ENCODE measurements around the gene LMO7.
"Not testable (repeated sequence)": the region's sequence is repeated elsewhere in the genome, so short reads cannot be mapped to it uniquely, and the experiment has no call there.

The LMO7 gene

DNA sequence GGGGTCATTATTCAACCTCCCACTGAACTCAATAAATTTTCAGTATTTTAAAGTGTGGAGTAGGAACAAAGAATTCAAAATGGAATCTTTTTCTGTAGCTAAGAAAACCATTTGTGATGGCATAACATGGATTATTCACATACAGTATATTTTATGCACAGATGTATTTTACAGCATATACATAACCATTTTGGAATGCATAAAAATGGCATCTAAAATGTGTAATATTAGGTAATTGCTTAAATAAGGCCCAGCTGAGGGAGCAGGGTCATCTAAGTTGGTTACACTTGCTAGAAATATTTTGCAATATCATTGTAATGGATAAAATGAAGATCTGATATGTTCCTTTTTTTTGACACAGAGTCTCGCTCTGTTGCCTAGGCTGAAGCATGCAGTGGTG lies 146.9 kb downstream of the LMO7 start:
- DNase-seq: no peak

DNA sequence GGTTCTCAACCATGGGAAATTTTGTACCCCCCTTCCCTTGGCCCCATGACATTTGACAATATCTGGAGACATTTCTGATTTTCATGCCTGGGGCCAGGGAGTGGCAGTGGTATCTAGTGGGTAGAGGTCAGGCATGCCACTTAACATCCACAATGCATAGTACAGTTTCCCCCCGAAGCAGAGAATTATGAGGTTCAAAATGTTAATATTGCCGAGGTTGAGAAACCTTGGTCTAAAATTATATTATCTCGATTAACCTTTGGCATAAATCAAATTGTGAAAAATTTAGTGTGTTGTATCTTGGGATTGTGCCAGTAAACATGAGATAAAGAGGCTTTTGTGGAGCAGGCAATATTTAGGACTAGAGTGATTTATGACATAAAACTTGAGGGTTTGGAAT lies 147.9 kb downstream of the LMO7 start:
- no peak for DNase-seq

DNA sequence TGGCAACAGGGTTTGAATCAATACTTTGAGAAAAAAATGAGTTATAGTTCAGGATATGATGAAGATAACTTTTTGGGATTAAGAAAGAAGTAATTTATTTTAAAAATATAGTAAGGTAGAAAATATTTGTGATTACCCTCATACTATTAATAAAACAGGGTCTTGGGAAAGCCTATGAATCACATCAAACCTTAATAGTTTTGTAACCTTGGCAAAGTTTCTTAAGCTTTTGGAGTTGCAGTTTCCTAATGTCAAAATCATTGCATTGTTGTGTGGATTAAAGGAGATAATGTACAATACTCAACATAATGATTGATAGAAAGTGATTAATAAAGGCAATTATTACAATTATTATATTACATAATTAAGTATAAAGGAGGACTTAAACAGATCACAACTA lies 149.0 kb downstream of the LMO7 start:
- DNase-seq: no peak

DNA sequence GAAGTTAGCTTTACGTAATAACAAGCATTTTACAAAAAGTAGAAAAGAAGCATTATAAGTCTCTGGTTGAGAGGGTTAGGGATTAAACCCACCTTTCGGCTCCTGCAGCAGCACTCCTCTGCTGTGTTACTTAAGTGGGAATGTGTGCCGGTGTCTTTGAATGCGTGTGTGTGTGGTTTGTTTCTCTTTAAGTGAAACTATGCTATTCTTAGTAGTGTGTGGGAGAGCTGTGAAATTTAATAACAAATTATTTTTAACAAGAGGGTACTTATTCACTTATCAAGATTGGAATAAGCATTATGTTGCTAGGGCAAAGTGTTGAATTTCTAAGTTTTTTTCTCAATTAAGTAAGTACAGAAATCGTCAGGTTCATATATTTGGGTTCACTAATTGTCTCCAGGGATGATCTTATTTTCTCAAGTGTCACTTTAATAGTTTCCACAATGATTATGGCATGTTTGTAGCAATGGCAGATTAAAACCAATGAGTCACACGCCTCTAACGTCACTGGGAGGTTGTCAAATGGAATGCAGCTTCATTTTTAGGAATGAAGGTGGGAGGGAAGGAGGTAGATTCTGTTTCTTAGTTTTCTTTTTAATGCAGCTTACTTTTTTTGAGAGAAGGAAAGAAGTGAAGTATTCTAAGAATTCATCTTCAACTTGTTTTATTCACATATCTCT lies 151.3 kb downstream of the LMO7 start:
- no peak for DNase-seq

DNA sequence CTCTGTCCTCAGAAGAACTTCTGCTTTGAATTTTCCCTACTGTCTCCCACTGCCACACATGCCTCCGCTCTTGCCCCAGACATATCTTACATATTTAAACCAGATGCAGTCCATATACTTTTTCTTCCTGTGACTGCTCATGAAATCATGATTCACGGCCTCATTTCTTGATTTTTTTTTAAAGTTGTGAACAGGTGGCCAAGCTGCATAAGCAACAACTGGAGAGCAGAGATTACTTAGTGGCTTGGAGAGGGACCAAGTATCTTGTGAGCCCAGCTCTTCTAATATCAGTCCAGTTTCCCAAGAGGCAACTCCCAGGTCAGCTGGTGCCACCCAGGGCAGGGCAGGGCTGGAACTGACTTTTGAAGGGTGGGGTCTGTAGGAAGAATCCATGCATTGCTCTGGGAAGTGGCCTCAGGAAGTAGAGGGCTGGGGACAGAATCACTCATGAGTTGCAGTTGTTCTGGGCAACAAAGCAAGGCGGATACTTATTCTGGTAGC lies 152.4 kb downstream of the LMO7 start:
- DNase-seq: no peak

DNA sequence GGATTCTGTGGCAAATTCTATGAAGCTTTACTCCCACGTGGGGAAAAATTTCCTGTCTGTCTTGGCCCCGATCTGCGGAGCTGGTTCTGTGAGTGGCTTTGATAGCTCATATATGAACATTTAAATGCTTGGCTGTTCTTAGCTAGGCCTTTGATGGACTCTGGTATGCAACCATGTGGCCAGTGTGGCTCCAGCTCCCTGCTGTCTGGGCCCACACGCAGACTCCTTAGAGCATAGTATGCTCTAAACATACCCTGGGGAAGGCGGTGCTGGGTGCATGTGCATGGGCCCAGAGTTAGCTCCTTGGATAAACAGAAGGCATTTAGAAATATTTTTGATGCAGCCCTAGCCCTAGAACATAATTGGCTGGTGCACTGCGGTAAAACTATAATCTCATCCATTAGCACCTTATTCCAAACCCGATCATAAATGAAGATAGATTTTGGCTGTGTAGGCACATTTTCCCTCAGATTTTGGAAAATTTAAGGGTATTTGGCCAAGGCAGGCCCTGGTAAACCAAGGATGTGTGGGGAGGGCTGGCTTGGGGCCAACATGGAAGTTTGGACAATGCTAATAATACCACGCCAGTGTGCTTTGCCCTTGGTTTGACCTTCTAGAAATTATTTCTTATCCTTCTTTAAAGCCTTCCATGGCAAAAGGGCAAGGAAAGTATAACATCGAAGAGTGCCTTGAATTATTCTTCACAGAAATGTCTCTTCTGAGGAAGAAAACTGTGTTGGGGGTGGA lies 153.5 kb downstream of the LMO7 start:
- DNase-seq: no peak

DNA sequence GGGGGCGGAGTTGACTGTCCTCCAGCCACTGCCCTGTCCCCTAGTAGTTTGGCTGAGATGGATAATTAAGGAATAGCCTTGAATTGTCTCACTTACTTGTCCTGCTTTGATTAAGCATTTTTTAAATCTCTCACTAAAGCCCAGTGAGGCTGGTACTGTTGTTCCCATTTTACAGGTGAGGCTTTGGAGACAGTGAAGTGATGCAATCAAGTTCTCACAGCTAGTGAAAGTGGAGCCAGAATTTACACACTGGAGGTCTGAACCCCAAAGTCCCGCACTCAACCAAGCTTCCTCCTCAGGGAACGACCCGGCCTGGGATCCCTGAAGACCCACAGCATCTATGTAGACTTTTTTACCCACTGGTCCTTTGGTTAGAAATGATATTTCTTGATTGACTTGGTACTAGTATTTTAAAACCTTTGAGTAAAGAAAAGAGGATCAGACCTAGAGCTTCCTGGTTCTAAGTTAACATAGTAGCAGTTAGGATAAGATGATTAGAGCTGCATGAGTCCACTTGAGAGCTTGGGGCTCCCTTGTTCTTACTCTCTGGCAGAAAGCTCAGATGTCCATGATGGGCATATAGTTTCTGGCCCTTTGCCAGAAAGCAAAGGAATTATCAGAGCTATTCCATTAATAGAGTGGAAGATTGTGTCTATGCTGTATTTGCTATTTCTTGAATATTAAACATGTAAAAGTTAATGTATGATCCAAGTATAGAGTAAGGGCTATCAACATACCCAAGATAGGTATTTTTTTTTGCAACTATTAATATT lies 154.3 kb downstream of the LMO7 start:
- no peak for DNase-seq

DNA sequence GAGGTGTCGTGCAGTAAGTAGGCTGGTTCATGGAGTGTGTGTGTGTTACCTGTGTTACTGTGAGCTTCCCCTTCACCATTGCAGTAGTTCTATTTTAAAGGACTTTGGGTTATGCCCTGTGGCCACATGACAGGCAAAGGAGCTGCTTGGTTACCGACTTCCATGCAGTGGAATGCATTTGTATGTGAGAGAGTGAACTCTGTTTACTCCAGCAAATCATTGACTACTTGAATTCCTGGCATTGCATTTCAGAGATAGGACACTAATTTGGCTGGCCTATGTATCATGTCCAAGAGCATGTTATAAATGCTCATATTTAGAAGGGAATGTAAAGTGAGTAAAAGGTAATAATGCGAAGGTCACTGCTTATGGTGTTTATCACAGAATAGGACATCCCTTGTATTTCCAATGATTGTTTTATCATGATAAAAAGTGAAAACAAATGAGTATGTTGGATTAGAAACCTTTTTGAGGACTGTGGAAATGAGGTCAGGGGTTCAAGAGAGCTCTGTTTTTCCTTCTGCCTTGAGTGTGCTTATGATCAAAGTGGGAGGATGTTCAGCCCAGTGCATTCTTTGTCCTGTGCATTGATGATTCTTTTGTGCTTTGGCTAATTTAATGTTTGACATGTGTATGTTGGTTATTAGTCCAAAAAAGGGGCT lies 156.5 kb downstream of the LMO7 start:
- DNase-seq: no peak

DNA sequence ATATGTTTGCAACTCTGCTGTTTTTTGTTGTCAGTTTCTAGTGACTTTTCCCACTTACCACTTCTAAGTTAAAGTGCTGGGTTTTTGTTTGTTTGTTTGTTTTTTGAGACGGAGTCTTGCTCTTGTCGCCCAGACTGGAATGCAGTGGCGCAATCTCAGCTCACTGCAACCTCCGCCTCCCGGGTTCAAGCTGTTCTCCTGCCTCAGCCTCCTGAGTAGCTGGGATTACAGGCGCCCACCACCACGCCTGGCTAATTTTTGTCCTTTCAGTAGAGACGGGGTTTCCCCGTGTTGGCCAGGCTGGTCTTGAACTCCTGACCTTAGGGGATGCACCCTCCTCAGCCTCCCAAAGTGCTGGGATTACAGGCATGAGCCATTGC lies 157.0 kb downstream of the LMO7 start:
- not testable (repeated sequence) for DNase-seq

DNA sequence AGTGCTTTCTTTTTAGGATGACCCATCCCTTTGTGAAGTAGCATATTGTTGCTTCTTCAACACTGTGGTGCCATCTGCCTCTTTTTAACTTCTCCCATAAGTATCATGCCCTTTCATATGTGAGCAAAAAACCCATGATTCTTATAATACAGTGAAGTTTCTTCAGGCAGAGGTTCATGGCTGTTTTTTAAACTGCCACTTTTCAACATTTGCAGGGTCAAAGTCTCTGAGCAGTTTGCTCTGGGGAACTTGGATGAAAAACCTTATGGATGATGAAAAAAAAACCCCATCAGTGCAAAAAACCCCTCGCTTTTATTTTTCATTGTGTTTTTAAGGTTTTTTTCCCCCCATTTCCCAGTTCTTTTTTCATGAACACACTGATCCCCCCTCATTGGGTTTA lies 158.5 kb downstream of the LMO7 start:
- DNase-seq: no peak

DNA sequence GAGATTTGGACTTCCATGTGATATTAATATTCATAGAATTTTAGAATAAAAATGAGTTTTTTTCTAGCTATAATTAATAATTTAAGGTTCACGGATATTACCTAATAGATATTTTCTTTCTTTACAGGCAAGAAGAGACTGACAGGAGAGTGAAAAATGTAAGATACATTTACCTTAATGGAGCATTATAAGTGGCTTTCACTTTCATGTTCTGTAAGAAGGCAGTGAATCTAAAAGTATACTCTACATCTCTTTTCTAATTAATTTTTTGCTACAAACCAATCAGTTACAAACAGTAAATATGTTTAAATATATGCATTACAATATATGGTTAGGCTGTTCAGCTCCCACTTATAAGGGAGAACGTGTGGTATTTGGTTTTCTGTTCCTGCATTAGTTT lies 159.1 kb downstream of the LMO7 start:
- no peak for DNase-seq

DNA sequence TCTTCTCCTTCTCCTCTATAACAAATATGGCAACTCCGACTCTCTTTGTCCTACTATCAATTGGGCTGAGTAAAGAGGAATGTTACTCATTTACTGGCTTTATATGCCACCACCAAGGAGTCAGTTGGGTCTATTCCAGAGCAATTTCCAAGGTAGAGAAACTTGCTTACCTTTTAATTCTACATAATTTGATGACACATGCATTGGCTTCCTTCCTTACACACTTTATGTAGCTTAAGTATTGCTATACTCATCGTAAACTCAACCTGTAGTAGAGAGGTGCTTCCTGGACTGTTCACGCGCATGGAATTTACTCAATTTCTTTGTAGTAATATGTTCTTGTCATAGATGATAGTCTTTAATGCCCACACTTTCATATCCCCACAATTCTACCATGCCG lies 160.7 kb downstream of the LMO7 start:
- no peak for DNase-seq

DNA sequence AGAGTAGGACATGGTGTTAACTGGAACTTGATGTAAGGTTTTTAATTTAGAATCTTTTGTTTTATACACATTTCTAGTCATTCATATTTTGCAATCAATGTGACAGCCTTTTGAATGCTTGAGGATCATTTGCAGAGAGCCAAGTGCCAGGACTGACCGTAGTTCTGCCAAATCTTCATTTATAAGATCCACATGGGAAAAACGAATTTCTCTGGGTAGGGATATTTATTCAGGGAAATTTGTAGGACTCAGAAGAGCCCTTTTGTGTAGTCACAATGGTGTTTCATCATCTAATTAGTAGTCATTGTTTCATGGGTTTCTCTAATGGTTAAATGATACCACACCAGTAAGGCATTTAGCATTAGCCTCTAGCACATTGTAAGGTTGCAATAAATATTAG lies 161.1 kb downstream of the LMO7 start:
- DNase-seq: no peak

DNA sequence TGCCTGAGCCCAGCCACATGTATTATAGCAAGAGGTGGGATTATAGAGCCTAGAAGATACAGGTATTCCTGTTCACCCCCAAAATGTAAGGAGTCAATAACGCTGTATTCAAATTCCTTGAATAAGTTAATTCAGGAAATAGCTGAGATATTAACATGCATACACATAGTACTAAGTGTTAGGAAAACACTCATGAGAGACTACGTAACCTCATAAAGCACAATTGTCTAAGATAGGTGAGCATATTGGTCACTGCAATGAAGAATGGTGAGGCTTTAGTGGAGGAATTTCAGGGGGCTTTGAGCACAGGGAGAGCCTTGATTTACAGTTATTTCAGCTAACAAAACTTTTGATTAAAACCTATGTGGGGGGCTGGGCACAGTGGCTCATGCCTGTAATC lies 161.6 kb downstream of the LMO7 start:
- no peak for DNase-seq

DNA sequence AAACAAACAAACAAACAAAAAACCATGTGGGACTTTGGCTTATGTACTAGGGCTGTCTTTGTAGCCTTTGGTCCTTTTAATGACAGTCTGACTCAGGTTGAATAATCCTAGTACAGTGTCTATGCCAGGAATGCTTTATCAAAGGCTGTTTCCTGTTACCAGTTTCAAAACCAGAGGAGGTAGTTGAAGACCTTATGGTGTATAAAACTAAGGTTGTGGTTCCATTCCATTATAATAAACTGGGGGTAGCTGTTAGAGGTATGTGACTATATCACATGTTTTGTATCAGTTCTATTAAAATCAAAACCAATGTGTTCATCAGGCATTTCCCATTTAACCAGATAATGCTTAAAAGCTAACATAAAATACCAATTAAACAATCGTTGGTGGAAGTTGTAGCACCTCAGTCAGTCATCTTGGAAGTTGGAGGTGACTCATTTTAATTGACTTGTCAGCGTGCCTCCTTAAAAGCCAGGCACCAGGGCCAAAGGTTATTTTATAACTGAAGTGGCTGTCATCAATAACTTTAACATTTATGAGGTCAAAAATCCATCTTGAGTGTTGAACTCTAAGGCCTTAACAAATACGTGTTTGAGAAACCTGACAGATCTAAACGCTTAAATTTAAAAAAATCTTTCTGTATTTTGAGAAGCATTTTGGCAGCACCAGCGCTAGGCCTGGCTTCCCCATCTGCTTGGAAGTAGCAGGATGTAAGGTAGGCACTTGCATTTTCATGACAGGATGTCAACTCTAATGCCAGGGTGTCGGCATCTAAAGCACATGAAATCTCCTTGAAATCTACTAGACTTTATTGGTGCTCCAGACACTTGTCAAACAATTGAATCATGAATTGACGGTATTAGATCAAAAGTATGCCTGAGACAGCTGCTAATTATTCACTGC lies 162.5 kb downstream of the LMO7 start:
- DNase-seq: no peak

DNA sequence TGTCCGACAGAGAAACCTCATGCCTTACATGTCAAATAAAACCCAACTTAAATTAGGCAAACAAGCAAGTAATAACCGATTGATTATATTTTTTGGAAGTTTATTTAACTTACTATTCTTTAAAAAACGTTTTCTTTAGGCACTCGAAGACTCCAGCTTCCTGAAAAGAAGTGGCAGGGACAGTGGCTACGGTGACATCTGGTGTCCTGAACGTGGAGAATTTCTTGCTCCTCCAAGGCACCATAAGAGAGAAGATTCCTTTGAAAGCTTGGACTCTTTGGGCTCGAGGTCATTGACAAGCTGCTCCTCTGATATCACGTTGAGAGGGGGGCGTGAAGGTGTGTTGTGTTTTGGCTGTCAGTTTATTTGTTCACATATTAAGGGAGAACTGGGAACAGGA lies 164.4 kb downstream of the LMO7 start:
- no peak for DNase-seq

DNA sequence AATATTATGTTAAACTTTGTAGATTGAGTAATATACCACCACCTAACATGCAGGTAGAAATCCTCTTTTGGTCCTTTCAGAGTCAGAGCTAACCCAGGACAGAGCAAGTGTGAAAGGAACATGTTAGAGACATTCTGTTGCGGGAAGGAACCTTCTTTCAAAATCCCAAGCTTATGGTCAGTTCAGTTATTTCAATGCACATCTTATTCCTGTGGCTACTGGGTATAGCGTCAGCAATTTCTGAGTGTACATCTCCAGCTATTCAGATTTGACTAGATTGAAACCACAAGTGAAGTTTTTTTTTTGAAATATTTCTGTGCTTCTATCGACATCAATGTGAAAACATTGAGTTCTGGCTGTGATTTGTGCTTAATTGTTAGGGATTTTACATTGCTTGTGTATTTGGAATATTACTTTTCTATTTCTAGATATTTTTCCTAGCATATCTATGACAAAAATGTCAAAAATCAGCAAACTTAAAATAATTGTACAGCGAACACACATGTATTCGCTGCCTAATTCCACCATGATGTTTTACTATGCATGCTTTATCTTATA lies 165.3 kb downstream of the LMO7 start:
- no peak for DNase-seq

DNA sequence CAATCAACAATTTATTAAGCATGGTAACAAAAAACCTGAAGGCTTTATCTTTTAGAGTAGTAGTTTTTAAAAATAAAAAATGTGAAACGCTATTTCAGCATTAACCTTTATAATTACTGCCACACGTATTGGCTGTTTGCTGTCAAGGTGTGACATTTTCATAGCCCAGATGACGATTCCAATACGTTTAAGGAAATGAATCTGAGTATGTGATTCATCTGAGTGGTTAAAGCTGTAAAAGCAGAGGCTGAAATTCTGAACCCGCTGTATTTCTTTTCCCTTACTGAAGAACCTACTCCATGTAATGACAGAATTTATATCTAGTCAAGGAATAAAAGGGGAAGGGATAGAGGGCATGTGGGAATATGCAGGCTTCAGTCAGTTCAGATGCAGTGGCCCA lies 166.0 kb downstream of the LMO7 start:
- DNase-seq: no peak

DNA sequence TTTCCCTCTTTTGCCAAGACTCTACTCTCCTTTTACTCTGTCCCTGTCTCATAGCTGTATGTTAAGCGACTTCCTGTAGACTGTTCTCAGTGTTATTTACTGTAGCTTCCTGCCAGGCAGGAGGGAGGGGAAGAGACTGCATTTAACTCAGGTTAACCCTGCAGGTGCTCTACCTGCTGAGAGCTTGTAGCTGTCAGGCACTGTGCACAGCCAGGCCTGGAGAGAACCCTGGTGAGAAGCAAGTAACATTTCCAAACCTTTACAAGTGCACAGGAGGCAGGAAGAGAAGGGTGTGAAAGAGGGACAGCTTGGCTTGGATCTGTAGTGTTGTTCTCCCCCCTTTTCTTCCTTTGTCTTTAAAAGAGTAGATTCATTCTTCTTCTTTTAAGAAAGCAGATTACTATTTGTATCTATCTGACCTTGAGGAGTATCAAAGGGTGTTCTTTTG lies 167.1 kb downstream of the LMO7 start:
- DNase-seq: no peak

DNA sequence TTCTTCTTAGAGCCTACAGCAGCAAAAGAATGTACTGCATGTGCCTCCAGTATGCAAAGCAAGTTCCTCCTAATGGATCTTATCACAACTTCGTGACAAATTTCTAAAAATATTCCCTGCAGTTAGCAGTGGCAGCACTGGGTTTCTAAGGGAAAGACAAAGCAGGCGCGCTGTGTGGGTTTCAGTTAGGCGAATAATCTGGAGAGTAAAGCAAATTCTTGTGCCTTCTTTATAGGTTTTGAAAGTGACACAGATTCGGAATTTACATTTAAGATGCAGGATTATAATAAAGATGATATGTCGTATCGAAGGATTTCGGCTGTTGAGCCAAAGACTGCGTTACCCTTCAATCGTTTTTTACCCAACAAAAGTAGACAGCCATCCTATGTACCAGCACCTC lies 167.9 kb downstream of the LMO7 start:
- DNase-seq: no peak

DNA sequence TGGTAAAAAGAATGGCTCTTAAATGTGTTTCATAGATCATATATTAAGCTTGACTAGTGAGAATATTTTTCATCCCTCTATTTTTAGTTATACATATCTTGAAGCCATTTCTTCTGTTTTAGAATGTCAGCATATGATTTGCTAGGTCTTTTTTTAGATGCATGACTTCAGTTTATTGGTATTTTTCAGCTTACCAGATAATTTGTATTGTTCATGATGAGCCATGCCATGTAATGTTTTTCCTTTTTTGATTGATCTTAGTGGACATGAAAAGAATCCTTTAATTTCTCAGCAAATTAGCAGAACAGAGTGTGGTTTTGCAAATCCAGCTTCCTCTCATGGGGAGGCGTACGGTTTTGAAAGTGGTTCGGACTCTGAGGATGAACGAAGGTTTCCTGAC lies 168.5 kb downstream of the LMO7 start:
- no peak for DNase-seq

DNA sequence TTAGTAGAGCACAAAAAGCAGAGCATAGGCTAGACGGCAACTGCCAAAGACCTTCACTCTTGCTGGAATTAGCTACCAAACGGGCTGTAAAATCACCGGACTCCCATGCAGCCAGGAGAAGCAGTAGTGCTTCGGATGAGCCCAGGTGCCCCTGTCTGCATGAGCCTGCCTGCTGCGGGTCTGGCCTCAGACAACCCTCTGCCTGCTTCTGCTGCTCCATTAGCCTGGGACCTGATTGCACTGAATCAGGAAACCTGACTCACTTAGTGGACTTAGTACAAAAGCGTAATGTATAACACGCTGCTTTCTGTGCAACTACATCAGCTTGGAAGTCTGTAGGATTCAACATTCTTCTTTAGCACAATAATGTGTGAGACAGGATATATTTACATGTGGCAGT lies 170.0 kb downstream of the LMO7 start:
- no peak for DNase-seq

All from activated effector memory CD4-positive, alpha-beta T cell treated with anti-CD3 and anti-CD28 coated beads, Interleukin-2, amount 50 U/mL, for 16 hours (primary cell).